GM18526 (cell line): ENCODE results near the gene MCF2L.

Experiments
- POLR2A ChIP-seq: IDR thresholded peaks from 3 replicates; pipeline ENCODE4 v1.6.1; 2011; ENCODE audit not compliant: insufficient read length; ENCODE audit errors: extremely low read depth

MCF2L gene

DNA sequence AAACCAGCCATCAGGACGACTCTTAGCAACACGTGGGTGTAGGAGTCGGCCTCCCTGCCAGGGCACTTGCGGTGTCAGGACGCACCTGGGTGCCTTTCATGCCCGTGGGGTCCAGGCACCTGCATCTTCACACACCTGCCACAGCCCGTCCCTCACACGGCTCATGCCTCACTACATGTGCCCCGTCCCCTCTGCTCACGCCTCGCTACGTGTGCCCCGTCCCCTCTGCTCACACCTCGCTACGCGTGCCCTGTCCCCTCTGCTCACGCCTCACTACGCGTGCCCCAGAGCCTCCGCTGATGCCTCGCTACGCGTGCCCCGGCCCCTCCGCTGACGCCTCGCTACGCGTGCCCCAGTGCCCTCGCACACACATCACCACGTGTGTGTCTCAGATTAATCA is 78.6 kb downstream of the MCF2L start:
- no peak for TF ChIP-seq POLR2A

DNA sequence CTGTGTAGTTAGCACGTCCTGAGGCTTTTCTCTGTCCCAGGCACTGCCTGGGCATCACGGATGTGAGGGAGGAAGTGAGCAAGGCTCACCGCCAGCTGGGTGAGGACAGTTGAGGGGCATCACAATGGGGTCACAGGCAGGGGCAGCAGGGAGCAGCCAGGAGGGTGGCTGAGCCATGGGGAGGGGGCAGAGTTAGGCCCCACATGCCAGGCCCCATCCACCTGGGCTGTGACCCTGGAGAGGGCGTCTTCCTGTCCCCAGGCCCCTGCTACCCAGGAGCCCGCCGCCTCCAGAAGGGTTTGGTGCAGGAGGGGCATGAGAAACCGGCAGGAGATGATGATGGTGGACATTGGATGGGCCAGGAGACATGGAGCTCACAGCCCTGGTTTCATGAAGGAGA is 79.8 kb downstream of the MCF2L start:
- no peak for TF ChIP-seq POLR2A

DNA sequence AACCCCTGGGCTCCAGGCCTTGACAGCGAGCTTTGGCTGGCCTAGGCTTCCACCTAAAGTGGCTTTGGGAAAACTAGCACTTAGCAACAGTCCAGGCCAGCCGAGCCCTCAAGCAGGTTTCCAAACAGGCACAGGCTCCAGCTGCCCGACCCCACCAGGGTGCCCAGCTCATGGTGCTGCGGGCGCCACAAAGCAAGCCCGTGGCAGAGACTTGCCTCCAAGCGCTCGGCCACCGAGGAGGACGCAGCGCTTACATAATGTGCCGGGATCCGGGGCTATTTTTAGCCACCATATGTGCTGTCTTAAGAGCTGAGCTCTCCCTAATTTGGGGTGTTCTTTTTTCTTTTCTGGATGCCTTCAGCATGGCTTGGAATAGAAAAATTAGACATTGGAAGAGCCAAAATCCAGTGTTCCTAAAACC is 80.5 kb downstream of the MCF2L start:
- no peak for TF ChIP-seq POLR2A

DNA sequence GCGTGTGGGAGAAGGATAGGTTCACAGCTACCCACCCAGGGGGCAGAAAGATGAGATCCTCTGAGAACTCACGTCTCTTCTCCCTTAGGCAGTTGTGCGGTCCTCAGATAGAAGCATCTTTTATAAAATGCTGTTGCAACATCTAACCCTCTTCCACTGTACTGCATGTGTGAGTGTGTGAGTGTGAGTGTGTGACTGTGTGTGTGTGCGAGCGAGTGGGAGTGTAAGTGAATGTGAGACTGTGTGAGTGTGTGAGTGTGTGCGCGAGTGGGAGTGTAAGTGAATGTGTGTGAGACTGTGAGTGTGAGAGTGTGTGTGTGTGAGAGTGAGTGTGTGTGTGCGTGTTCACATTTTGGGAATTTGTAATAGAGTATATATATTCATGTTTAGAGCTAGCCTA is 81.0 kb downstream of the MCF2L start:
- TF ChIP-seq POLR2A: no peak

DNA sequence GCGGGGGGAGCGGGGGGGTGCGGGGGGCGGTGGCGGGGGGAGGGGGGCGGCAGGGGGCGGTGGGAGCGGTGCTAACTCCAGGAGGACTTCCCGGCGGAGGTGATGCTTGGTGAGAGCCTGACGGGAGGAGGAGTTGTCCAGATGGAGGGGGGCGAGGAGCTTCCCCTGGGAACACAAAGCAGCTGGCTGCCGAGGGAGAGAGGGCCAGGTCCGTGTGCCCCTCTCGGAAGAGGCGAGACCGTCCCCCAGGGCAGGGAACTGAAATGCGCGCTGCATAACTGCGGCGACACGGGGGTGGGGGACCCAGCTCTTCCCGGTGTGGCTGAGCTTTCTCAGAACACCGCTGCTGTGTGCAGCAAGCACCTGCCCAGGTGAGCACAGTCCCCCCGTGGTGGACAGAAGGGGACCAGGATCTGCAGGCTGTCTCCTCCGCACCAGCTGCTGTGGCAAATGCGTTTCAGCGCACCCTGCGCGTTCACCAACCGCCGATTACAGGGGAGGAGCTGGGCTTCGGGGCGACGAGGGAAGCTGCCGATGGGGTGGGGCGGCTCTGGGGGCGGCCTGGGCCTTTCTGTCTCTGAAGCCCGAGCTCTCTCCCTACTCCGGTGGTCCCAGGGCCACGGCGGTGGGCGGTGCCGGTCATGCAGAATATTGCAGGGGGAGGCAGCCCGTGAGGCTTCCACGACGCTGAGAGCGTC is 81.9 kb downstream of the MCF2L start:
- no peak for TF ChIP-seq POLR2A

- no peak for TF ChIP-seq POLR2A
Observed at GRCh38 chr13:113051641-113052040, 82.6 kb downstream of the MCF2L start.

GRCh38 chr13:113052206-113052605 is 83.2 kb downstream of the MCF2L start:
- TF ChIP-seq POLR2A: no peak

DNA sequence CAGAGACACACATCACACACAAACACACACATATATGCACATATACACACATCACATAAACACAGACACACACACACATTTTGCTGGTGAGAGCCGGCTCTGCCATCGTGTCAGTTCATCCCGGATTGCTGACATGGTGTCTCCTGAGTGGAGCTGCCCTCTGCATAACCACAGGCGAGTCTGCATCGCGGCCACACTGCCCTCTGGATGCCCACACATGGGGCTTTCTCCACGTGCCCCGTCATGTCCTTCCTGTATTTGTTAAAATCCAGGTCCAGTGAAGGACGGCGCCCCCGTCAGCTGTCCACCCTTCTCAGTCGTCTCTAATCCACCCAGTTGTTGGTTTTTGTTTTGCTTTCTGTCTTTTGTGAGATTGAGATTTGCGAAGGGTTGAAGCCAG is 84.0 kb downstream of the MCF2L start:
- TF ChIP-seq POLR2A: no peak

DNA sequence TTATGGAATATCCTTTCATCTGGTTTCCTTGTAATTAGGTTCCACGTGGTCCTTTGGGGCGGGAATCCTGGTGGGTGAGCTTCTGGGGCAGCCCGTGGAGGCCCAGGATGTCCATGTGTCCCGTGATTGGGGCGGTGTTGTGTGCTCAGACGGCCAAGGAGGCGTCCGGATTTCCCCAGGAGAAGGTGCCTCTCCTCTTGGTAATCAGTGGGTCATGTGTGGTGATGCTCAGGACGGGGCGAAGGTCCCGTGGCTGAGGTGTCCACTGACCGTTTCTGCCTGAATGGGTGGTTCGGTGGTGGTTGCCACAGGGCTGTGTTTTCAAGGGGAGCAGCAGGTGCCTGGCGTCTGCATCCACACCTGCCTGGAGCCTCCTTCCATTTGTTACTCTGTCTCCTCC is 84.4 kb downstream of the MCF2L start:
- TF ChIP-seq POLR2A: no peak

GRCh38 chr13:113053801-113054604 is 85.0 kb downstream of the MCF2L start:
- no peak for TF ChIP-seq POLR2A

GRCh38 chr13:113057084-113057483 is 88.1 kb downstream of the MCF2L start:
- no peak for TF ChIP-seq POLR2A

DNA sequence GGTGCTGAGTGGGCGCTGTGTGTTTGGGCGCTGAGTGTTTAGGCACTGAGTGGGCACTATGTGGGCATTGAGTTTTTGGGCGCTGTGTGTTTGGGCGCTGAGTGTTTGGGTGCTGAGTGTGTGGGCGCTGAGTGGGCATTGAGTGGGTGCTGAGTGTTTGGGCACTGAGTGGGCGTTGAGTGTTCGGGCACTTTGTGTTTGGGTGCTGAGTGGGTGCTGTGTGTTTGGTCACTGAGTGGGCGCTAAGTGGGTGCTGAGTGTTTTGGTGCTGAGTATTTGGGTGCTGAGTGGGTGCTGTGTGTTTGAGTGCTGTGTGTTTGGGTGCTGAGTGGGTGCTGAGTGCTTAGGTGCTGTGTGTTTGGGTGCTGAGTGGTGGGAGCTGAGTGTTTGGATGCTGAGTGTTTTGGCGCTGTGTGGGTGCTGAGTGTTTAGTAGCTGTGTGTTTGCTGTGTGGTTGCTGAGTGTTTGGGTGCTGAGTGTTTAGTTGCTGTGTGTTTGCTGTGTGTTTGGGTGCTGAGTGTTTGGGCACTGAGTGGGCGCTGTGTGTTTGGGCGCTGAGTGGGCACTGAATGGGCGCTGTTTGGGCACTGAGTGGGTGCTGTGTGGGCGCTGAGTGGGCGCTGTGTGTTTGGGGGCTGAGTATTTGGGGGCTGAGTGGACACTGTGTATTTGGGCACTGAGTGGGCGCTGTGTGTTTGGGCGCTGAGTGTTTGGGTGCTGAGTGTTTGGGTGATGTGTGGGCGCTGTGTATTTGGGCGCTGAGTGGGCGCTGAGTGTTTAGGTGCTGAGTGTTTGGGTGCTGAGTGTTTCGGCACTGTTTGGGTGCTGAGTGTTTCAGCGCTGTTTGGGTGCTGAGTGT is 89.3 kb downstream of the MCF2L start:
- TF ChIP-seq POLR2A: no peak

GRCh38 chr13:113058988-113059850 is 90.2 kb downstream of the MCF2L start:
- TF ChIP-seq POLR2A: no peak

DNA sequence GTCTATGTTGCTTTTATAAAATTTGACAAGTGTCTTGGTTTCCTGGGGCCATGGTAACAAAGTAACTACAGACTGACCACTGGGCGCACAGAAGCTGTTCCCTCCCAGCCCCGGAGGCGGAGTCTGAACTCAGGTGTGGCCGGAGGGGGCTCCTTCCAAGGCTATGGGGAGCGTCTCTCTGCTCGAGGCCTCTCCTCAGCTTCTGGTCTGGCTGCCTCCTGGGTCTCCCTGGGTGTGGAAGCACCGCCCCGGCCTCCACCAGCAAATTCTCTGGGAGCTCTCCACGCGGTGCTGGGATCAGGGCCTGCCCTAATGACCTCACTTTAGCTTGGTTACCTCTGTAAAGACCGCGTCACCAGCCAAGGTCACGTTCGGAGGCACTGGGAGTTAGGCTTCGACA is 90.9 kb downstream of the MCF2L start:
- TF ChIP-seq POLR2A: no peak
